Measurements from ENCODE around the gene MCAT.
A peak's percentile ranks its signal among the peaks of the same experiment; 100 is the strongest.
"Not testable (repeated sequence)": the region's sequence is repeated elsewhere in the genome, so short reads cannot be mapped to it uniquely, and the experiment has no call there.

Gene MCAT

DNA sequence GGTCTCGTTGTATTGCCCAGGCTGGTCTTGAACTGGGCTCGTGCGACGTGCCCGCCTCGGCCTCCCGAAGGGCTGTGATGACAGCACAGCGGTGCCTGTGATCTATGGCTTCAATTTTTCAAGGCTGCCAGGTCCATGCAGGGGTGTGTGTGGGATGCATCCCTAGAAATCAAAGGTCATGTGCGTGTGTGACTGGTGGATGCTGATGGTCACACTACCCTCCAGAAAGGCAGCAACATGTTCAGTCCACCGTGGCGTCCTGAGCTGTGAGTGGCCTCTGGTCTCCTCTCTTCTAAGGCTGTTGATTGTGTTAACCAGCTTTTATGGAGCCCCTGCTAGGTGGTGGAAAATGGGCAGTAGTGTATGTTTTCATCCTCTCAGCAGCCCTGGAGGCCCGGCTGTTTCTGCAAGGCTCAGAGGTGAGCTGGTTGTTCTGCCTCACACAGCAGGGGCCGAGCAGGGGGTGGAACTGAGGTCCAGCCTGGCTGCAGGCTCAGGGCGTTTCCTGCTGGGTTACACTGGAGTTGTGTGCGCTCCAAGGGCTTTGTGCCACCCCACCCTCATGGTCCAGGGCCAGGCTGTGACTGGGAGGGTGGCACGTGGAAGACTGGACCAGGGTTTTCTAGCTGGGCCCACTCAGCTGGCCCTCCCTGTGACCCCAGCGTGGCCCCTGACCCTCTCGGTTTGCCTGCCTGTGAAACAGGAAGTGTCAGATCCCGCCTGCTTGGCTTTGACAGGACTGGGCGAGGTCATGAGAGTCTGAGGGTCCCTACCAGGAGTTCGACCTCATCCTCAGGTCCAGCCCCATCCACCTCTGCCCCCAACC lies 25.0 kb downstream of the MCAT start:
- DNase-seq, result no peak

DNA sequence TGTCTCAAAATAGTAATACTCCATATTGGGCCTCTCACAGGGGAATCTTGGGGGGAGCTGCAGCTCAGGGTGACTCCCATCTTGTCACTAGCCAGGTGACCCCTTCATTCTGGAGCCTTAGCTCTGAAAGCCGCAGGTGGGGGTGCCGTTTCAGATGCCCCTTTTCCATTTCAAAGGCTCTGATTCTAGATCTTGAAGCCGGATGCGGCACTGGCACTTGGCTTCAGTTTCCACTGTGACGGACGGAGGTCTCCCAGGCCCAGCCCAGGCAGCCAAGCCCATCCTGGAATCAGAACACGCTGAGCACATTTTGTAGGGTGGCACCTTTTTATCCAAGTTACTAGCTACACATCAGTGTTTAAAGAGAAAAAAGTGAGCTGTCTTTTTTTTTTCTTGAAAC lies 26.3 kb downstream of the MCAT start:
- no peak for DNase-seq

DNA sequence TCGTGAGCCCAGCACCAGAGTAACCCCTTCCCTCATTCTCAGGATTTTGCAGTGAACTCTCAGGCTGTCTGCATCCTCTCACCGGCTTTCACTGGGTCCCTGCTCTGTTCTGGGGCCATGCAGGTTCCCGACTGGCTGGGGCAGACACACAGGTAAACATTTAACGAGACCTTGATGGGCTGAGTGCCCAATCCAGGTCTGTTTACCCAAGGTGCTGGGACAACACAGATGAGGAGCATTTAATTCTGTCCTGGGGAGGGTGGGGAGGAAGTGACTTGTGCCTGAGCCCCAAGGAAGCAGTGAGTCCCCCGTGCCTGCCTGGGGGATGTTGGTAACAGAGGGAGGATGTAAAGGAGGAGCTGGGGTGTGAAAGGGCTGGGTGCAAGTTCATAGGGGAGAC lies 28.2 kb downstream of the MCAT start:
- DNase-seq, result no peak

DNA sequence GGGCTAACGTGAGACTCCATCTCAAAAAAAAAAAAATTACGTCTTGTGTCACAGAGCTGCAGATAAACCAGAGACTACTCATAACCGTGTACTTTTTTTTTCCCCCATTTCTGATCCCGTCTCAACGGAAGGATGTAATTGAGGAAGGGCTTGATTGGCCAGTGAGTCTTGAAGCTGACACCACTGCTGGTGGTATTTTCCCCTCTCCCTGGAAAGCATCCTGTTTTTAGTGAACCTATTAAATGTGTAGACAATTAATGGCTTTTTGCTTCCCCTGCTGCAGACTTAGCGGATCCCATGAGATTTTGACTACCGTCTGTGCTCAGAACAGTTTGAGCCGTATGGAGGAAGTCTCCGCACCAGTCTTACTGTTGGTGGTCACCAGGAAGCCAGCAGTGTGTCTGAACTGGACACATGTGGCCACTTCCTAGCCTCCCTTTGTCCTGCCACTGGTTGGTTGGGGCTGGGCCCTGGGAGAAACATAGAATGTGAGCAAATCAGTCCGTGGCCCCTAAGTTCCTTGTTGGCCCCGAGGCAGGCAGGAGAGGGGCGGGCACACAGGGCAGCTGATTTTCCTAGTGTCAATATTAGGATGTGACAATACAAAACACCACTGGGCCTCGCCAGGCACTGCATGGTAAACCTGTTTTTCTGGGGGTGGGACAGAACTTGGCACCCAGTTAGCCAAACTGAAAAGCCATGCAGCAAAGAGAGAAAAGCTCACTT lies 29.5 kb downstream of the MCAT start:
- DNase-seq, result no peak

DNA sequence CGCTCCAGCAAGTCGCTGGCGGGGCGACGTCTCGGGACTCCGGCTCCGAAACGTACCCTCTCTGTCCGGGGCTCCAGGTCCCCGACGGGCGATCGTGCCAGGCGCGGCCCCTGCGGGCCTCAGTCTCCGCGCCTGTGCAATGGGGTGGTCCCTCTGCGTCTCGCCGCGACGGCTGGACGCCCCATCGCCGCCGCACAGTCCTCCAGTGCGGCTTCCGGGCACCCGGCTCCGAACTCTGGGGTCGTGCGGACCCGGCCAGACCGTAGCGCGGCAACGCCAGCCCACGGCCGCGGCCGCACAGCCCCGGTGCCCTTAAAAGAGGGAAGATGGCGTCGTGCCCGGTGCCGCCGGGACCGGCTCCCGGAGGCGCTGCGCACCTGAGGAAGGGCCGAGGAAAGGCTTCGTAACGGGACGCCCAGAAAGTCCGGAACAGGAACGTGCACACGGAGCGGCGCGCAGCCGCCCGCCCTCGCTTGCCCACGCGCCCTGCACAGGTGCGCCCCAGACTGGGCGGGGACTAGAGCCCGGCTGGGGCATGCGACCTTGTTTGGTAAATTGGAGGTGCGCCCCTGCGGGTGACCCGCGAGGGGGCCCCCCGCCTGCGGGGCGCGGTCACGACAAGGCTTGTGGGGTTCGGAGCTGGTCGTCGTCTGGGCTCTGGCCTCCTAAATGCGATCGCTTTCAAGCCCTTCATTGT lies 32.1 kb downstream of the MCAT start:
- peak; percentile 46 to 47 for DNase-seq

DNA sequence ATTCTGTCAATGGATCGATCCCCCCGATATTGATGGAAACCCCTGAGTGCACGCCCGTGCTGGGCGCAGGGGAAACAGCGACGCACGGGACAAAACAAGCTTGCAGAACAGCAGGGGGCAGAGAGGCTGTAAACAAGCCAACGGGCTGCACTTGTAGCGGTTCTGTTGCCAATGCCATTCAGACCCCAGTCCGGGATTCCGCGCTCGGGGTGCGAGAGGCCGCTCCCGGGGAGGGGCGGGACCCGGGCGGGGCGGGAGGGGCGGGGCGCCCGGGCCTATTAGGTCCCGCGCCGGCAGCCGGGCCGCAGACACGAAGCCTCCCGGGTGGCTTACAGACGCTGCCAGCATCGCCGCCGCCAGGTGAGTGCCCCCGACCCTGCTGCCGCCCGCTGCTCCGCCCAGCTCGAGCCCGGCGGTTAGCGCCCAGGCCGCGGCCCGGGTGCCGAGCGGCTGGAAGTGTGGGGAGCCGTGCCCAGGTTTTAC lies 32.7 kb downstream of the MCAT start, which contains the start of gene BIK:
TSS of gene BIK (plus strand) at position 307 of the 483 bp plus-strand sequence. CDS start 13,273 bp downstream, outside the sequence.
- DNase-seq, result peak; percentile 22 to 27

DNA sequence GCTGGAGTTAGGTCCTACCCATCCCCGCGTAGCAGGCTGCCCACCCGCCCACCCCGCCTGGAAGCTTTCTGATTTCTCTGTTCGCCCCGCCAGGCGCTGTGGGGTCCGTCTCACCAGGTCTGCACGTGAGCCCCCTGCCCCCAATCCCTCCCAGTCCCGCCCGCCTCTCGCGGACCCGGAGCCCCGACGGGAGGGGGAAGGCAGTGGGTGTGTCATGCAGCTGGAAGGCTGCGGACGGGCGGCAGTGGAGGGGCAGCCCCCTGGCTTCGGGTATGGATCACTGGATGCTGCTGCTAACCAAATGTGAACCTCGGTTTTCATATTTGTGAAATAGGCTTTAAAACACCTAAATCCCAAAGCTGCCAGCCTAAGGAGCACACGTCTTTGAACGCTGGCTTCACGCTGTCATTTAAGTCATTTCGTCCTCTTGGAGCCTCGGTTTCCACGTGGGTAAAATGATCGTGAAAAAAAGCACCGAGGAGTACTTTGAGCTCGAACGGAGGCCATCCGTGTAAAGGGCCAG lies 33.2 kb downstream of the MCAT start:
- no peak for DNase-seq

DNA sequence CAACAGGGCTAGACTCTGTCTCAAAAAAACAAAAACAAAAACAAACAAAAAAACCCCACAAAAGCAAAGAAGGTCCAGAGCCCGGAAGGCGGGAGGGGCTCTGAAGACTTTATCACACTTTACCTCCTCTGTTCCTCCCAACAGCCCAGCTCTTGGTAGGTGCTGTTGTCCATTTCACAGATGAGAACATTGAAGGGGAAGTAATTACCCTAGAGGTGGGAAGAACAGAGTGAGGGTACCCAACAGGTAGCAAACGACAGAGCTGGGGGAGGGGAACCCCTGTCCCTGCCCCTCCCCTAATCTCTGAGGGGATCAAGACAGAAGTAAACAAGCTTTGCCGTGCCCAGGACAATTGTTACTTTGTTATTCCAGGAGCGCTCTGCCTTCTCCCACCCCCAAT lies 33.7 kb downstream of the MCAT start:
- no peak for DNase-seq

DNA sequence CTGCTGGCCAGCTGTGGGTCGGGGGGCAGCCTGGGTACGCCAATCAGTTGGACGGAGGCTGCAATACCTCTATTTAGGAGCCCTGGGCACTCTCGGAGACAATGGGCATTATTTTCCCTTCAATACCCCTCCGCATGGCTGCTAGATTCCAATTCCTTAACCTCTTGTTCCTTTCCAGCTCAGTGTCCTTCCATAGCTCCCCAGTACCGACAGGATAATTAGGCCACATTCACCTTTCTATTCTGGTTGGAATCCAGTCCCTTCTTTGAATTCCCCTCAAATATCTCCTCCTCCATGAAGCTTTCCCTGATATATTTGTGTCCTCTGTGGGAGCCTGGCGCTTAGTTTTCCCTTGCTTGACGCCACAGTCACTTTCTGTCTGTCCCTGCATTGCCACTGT lies 36.9 kb downstream of the MCAT start:
- DNase-seq, result no peak

DNA sequence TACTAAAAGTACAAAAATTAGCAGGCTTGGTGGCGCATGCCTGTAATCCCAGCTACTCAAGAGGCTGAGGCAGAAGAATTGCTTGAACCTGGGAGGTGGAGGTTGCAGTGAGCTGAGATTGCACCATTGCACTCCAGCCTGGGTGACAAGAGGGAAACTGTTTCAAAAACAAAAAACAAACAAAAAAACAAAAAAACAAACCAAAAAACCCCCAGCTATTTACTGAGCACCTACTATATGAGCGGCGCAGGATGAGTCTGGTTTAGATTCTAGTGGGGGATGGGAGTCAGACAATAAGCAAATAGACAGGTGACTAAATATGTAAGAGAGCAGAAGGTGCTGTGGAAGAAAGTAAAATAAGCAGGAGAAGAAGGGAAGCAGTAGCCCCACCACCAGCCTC lies 38.2 kb downstream of the MCAT start:
- not testable (repeated sequence) for DNase-seq

DNA sequence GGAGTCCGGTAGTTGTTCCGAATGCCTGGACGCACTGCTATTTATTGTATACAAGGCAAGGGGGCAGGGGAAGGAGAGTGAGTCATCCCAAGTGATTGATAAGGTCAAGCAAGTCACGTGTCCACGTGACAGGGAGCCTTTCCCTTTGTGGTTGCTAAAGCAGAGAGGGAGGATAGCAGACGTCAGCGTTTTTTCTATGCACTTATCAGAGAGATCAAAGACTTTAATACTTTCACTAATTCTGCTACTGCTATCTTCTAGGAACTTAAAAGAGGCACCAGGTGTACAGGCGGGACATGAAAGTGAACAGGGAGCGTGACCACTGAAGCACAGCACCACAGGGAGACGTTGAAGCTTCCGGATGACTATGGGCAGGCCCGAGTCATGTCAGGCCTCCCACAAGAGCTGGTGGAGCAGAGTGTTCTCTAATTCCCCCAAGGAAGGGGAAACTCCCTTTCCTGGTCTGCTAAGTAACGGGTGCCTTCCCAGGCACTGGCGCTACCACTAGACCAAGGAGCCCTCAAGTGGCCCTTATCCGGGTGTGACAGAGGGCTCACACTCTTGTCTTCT lies 39.1 kb downstream of the MCAT start:
- DNase-seq, result not testable (repeated sequence)

DNA sequence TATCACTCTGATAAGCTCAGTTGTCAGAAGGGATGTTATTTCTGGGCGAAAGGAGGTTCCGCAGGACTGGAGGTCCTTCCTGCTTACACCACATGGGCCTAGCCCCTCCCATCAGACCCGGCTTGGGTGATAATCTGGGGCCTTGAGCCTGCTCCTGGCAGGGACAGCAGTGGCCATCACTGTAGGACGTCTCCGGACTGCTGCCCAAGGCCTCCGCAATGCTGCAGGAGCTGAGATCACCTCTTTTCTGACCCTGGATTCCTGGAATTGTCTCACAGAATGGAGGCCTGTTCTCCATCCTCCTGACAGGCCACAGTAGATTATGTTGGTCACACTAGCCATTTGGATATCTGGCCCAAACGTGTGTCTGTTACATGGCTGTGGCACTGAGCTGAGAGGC lies 41.9 kb downstream of the MCAT start:
- no peak for DNase-seq

DNA sequence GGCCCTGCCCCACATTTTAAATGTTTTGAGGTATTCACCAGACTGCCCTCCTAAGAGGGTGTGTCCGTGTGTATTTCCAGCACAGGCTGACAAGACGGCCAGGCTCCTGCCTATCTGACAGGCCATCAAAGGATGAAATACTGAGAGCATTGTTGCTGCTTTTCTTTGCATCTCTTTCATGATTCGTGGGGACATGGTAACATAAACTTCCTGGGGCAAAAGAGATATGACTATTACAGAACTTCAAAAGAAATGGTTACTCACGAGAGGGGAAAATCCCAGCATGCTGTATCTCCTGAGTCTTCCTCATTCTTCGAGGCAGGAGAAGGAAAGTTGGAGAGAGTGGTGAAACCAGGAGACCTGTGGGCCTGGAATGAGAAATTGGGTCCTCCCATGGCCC lies 43.0 kb downstream of the MCAT start:
- no peak for DNase-seq

DNA sequence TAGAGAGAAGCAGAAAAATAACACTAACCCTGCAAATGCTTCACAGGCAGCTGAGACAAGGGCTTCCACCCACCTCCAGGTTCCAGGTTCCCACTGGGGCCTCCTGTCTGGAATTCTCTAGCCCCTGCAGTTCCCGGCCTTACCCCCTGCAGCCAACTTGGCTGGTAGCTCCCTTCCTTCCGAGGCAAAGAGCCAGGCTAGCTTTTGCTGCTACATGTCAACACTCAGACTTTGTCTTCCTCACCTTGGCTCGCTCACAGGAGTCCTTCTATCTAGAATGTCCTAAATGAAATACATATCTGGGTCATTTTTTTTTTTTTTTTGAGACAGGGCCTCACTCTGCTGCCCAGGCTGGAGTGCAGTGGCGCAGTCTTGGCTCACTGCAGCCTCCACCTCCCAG lies 44.1 kb downstream of the MCAT start:
- DNase-seq, result no peak

DNA sequence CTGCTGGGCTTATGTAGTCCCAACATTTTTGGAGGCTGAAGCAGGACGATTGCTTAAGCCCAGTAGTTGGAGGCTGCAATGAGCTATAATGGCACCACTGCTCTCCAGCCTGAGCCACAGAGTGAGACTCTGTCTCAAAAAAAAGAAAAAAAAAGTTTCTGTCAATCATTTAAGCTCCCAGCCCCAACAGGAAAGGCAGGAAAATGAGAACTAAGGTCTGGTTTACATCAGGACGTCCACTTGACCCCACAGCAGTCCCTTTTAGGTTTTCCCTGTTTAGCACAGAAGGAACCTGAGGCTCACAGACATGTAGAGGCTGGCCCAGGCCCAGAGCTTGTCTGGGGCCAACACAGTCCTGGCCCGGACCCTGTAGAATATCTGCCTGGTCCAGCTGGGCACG lies 44.8 kb downstream of the MCAT start:
- DNase-seq, result no peak

DNA sequence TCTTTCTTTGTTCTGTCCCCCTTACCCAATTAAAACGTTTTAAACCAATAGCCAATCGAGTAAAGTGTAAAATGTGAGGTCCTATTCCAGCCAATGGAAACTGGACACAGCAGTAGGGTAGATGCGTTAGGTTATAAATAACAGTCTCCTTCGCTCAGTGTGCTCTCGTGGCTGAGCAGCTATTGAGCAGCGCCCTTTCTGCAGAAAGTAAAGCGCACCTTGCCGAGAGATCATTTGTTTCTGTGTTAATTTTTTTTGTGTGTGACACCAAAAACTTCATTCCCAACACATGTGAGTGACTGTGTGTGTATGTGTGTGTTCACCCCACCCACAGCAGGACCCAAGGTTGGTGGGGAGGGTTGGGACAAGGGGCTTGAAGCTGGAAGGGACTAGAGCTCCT lies 46.8 kb downstream of the MCAT start:
- DNase-seq, result no peak

DNA sequence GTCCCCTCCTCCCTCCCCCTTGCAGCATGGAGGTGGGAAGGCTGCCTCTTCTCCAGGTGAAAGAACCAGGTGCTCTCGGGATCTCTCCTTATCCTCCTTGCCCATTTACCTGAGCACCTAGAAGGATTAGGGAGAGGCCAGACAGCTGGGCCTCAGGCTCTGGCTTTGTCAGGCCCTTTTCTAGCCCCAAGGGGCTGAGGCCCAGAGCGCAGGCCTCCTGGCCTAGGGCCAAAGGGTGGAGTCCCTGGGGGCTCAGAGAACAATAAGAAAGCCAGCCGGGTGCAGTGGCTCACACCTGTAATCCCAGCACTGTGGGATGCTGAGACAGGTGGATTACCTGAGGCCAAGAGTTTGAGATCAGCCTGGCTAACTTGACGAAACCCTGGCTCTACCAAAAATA lies 48.6 kb downstream of the MCAT start:
- DNase-seq, result no peak

DNA sequence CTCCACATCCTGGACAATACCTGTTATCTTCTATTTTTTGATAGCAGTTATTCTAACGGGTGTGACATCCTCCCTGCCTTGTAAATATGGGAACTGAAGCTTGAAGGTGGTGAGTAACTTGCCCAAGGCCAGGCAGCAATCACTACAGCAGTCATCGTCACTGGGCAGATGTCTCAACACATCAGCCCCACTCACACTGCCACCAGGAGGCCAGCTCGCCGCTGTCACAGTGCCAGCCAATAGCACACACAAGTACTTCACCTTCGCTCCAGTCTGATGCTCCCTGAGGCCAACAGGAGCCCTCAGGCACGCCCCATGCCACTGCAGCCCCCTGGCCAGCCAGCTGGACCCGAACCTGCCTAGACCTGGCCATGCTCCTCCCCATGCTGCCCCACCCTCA lies 49.1 kb downstream of the MCAT start:
- DNase-seq, result no peak

DNA sequence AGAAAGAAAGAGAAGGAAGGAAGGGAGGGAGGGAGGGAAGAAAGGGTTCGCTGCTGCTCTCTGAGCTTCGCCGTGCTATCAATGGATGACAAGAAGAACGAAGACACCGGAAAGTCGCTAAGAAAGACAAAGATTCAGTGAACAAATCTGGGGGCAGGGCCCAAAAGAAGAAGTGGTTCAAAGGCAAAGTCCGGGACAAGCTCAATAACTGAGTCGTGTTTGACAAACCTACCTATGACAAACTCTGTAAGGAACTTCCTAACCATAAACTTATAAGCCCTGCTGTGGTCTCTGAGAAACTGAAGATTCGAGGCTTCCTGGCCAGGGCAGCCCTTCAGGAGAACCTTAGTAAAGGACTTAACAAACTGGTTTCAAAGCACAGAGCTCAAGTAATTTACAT lies 51.1 kb downstream of the MCAT start:
- DNase-seq, result no peak

DNA sequence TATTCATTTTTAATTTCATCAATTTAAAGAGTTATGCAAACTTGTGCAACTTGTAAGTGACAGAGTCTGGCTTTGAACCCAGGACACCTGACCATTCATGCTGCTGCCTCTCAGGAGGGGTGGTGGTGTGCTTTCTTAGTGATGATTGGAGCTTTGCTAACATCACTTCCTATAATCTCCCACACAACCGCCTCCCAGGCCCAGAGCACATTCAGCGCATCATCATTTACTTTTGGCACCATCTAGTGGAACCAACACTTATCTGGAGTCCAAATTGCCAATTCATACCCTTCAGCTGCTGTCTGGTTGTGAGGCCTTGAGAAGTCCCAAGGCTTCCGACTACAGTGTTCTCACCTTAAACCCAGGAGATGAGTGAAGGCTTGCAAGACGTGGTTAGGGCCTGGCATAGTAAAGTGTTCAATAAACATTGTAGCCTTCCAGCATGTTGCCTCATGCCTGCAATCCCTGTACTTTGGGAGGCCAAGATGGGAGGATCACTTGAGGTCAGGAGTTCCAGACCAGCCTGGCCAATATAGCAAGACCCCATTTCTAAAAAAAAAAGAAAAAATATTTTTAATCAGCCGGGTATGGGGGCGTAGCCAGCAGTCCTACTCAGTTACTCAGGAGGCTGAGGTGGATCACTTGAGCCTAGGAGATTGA lies 52.9 kb downstream of the MCAT start:
- DNase-seq, result peak; percentile 23 to 24

DNA sequence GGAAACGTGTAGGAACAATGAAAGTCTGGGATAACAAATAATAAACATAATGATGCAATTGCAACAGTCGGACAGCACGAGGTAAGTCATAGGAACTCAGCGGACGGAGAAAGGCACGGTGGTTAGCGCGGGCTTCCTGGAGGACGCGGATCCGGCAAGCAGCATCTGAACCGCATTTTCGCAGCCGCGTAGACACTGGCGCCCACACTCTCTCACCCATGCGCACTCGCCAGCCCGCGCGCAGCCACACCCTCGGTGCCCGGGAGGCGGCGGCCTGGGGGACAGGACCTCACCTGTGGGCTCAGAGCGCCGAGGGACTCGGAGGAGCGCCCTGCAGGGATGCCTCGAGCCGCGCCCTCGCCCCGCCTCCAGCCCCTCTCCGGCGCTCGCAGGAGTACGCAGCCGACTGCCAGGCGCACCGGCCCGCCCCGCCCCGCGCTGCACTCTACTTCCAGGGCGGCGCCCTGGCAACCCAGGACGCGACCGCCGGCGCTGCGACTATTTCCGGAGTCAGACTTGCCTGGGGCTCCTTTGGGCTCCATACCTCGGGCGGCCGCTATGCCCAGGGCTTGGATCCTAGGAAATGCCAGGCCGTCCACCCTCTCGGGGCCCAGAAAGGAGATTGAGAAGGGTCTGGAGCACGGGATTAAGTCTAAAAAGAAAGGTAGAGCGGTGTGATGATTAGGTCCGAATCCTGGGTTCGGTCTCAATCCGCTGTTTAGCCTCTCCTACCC lies 54.0 kb downstream of the MCAT start, which contains the start of gene TTLL1:
TSS of gene TTLL1 (minus strand) at position 408 of the 734 bp plus-strand sequence. CDS start 13,805 bp downstream, outside the sequence.
- peak; percentile 79 to 82 for DNase-seq

DNA sequence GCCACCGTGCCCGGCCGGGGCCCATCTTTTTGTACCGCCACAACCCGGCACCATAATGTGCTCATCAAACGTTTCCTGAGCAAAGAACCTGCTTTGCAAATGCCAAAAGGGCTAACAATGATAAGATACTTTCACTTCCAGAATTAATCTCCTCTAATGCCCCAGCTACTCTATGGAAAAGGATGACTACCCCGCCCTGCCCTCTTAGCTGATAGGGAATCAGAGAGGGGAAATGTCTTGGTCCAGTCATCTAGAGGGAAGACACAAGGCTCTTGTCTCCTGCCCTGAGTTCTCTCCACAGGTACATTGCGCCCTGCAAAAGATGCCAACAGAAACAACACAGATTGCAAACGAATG lies 54.6 kb downstream of the MCAT start:
- DNase-seq, result no peak
